HCT116 (cell line): ENCODE results near the gene MRPS23. TPM values are rescaled to one million over a fixed set of nuclear protein-coding genes. Genes with fewer than 3 reads are reported as not detected.

Experiments
- ATAC-seq: fragments of 200-7000 bp; cut with Tn5 transposase; 2 replicates; pipeline ENCODE4 v1.9.1; 2020; ENCODE audit warnings: mild to moderate bottlenecking, moderate library complexity
- BruUV-seq: library from RNA; stranded (reverse); fragments of 400-500 nt; replicated peaks from 2 replicates; lab custom pipeline; 2021; lab: Mats Ljungman, UMichigan
- CTCF ChIA-PET: fragments of 300-600 bp; sonication (Branson Sonifier 250); formaldehyde crosslinking; loops from one replicate; lab custom pipeline; 2021; ENCODE audit warnings: antibody characterized with exemption; lab: Charles Lee
- POLR2A ChIA-PET: fragments of 300-600, 350-600 bp; sonication (Branson Sonifier 250); formaldehyde crosslinking; loops from one replicate; lab custom pipeline; 2021; ENCODE audit warnings: antibody characterized with exemption; lab: Charles Lee
- RAD21 ChIA-PET, 2 experiments: fragments of 300-600 bp; sonication (Branson Sonifier 250); formaldehyde crosslinking; loops; one replicate each; lab custom pipeline; 2023; ENCODE audit warnings: low total read pairs in 2 of 2; ENCODE audit not compliant: uncharacterized antibody in 2 of 2, unreplicated experiment in 2 of 2, low non-redundant PET in 1 of 2; lab: Charles Lee
- DNase-seq: peaks from one replicate; pipeline ENCODE4 v3.0.0-alpha.2; 2010; ENCODE audit warnings: low read depth, low spot score
- H2AFZ ChIP-seq: fragments of 200-600 bp; shearing (Covaris generic), sonication (generic); 2 replicates; pipeline ENCODE4 v1.6.1; 2017; ENCODE audit warnings: low read depth, mixed run types, mixed read lengths, antibody characterized with exemption, low read length; ENCODE audit not compliant: poor library complexity, severe bottlenecking
- H3K27ac ChIP-seq: 2 replicates; pipeline ENCODE4 v1.5.1; 2012; ENCODE audit warnings: low read depth, low read length
- H3K27me3 ChIP-seq: fragments of 200-600 bp; sonication (generic); 2 replicates; pipeline ENCODE4 v1.6.1; 2016; ENCODE audit warnings: mixed run types, low read length, mixed read lengths; ENCODE audit not compliant: insufficient read depth
- H3K36me3 ChIP-seq, 2 experiments: fragments of 200-500 bp in 1 of 2; fragments of 200-600 bp in 1 of 2; sonication (Bioruptor generic) in 1 of 2; sonication (generic) in 1 of 2; 2 replicates each; pipeline versions ENCODE4 v1.5.1 to v1.6.1; 2014 to 2016; ENCODE audit warnings: low read length in 2 of 2, inconsistent platforms in 1 of 2, mixed read lengths in 1 of 2, mixed run types in 1 of 2; ENCODE audit not compliant: insufficient read depth in 2 of 2, control insufficient read depth in 1 of 2
- H3K4me1 ChIP-seq, 2 experiments: fragments of 200-600 bp in 1 of 2; sonication (generic) in 1 of 2; 2 replicates each; pipeline versions ENCODE4 v1.5.1 to v1.6.1; 2012 to 2017; ENCODE audit warnings: low read length in 2 of 2, inconsistent platforms in 1 of 2, mild to moderate bottlenecking in 1 of 2, mixed read lengths in 1 of 2, mixed run types in 1 of 2, moderate library complexity in 1 of 2; ENCODE audit not compliant: insufficient read depth in 2 of 2, control insufficient read depth in 1 of 2
- H3K4me2 ChIP-seq: fragments of 200-600 bp; sonication (generic); 2 replicates; pipeline ENCODE4 v1.6.1; 2017; ENCODE audit warnings: mixed run types, low read length, mixed read lengths
- H3K4me3 ChIP-seq, 2 experiments: fragments of 200-600 bp in 1 of 2; sonication (generic) in 1 of 2; replicated peaks in 1 of 2; 2 replicates each; pipeline ENCODE4 v1.5.1; 2011 to 2016; ENCODE audit warnings: low read length in 2 of 2, control low read depth in 1 of 2, low read depth in 1 of 2, mild to moderate bottlenecking in 1 of 2, mixed read lengths in 1 of 2, mixed run types in 1 of 2
- H3K79me2 ChIP-seq: fragments of 200-600 bp; sonication (generic); 2 replicates; pipeline ENCODE4 v1.6.1; 2017; ENCODE audit warnings: mild to moderate bottlenecking, mixed run types, low read length, moderate library complexity, mixed read lengths; ENCODE audit not compliant: insufficient read depth
- H3K9ac ChIP-seq: fragments of 200-600 bp; sonication (generic); 2 replicates; pipeline ENCODE4 v1.6.1; 2016; ENCODE audit warnings: low read length, mixed read lengths
- H3K9me2 ChIP-seq: fragments of 200-600 bp; sonication (generic), shearing (Covaris generic); 2 replicates; pipeline ENCODE4 v1.6.1; 2017; ENCODE audit warnings: mixed run types, mild to moderate bottlenecking, moderate library complexity; ENCODE audit not compliant: insufficient read depth
- H3K9me3 ChIP-seq, 2 experiments: fragments of 200-500 bp in 1 of 2; fragments of 200-600 bp in 1 of 2; sonication (Bioruptor generic) in 1 of 2; sonication (generic) in 1 of 2; 2 replicates each; pipeline ENCODE4 v1.6.1; 2014 to 2017; ENCODE audit warnings: low read length in 2 of 2, mixed read lengths in 2 of 2, inconsistent platforms in 1 of 2, low read depth in 1 of 2, mild to moderate bottlenecking in 1 of 2, mixed run types in 1 of 2, moderate library complexity in 1 of 2; ENCODE audit not compliant: control insufficient read depth in 1 of 2, insufficient read depth in 1 of 2
- H4K20me1 ChIP-seq: fragments of 200-600 bp; sonication (generic), shearing (Covaris generic); 2 replicates; pipeline ENCODE4 v1.6.1; 2017; ENCODE audit warnings: mixed run types, mild to moderate bottlenecking, moderate library complexity; ENCODE audit not compliant: insufficient read depth
- CEBPB ChIP-seq: IDR thresholded peaks from 2 replicates; pipeline ENCODE4 v1.6.1; 2012; ENCODE audit warnings: low read depth
- EGR1 ChIP-seq: IDR thresholded peaks from 2 replicates; pipeline ENCODE4 v1.6.1; 2012; ENCODE audit warnings: low read depth
- ELF1 ChIP-seq: IDR thresholded peaks from 2 replicates; pipeline ENCODE4 v1.6.1; 2012; ENCODE audit warnings: low read depth, borderline replicate concordance
- EZH2 ChIP-seq: fragments of 200-600 bp; sonication (generic); IDR thresholded peaks from 2 replicates; pipeline ENCODE4 v1.6.1; 2017; ENCODE audit warnings: antibody characterized with exemption, mixed run types
- EZH2phosphoT487 ChIP-seq: fragments of 200-600 bp; IDR thresholded peaks from 2 replicates; pipeline ENCODE4 v1.6.1; 2018; ENCODE audit warnings: antibody characterized with exemption, borderline replicate concordance
- FOSL1 ChIP-seq: IDR thresholded peaks from 2 replicates; pipeline ENCODE4 v1.6.1; 2012; ENCODE audit warnings: low read depth
- JUND ChIP-seq: IDR thresholded peaks from 2 replicates; pipeline ENCODE4 v1.6.1; 2012
- MAX ChIP-seq: IDR thresholded peaks from 2 replicates; pipeline ENCODE4 v1.6.1; 2012
- RAD21 ChIP-seq: IDR thresholded peaks from 2 replicates; pipeline ENCODE4 v1.6.1; 2012; ENCODE audit warnings: low read depth, mild to moderate bottlenecking
- SIN3A ChIP-seq: IDR thresholded peaks from 2 replicates; pipeline ENCODE4 v1.6.1; 2012; ENCODE audit warnings: low read depth
- TCF7L2 ChIP-seq: IDR thresholded peaks from 2 replicates; pipeline ENCODE4 v1.7.0; 2011; ENCODE audit warnings: borderline replicate concordance, inconsistent platforms; ENCODE audit not compliant: insufficient read depth, insufficient read length; ENCODE audit errors: extremely low read depth
- YY1 ChIP-seq: IDR thresholded peaks from 2 replicates; pipeline ENCODE4 v1.6.1; 2011; ENCODE audit warnings: low read length, low read depth, moderate library complexity, mild to moderate bottlenecking; ENCODE audit not compliant: insufficient replicate concordance; ENCODE audit errors: extremely low read depth
- ZFX ChIP-seq: fragments of 450-650 bp; IDR thresholded peaks from 2 replicates; pipeline ENCODE4 v1.6.1; 2017
- ZNF274 ChIP-seq: fragments of 200-500 bp; sonication (Bioruptor generic); IDR thresholded peaks from 2 replicates; pipeline ENCODE4 v1.6.1; 2014; ENCODE audit warnings: mild to moderate bottlenecking, low read depth, low read length, inconsistent platforms
- intact Hi-C: fragments of 100-400 bp; cut with micrococcal nuclease; formaldehyde crosslinking; loops from 2 replicates; pipeline ENCODE4 v1.10.0; 2022
- total RNA-seq: library from RNA; stranded (reverse); gene quantifications from one replicate; pipeline ENCODE4 v1.2.1, GENCODE V29; 2021; ENCODE audit not compliant: unreplicated experiment
- TF ChIP-seq, protein P1 (sequence below): IDR thresholded peaks from 2 replicates; pipeline ENCODE4 v1.6.1; 2012

Gene MRPS23
- total RNA-seq, 1 experiment from 2014 or later, result 109 TPM

DNA sequence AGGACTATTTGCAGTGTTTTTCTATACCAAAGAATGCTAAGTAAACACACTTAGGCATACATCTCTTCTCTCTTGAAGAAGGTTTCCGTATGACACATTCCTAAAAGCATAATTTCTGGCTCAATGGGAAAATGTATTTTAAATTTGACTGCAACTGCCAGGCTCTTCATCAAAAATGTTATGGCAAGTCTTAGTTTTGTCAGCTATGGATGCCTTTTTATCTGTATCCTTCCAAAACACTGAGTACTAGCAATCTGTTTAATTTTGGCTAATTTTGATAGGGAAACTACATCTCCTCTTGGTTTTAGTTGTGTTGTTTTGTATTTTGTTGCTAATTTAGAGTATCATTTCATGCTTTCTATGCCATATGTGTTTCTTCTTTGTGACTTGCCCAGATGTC, 35.4 kb downstream of the MRPS23 start:
- CTCF ChIA-PET, result interaction anchor here (3.6 kb wide), 1 partner anchor 19 kb away, joined by 13 read pairs; no protein-coding TSS in a partner anchor
- Histone ChIP-seq H3K4me1 (no peaks in the 10 kb centered on the region), H4K20me1 (no peaks in the 10 kb centered on the region), H3K27me3 (peaks cover 8% of the 10 kb centered on the region), H3K9ac (no peak overlapping the region), H3K36me3 (no peaks in the 10 kb centered on the region), H3K9me3 (no peaks in the 10 kb centered on the region), H3K79me2 (no peaks in the 10 kb centered on the region), H2AFZ (no peak overlapping the region), H3K9me2 (no peaks in the 10 kb centered on the region), H3K27ac (no peak overlapping the region), H3K4me2 (no peak overlapping the region), H3K4me3 (no peak overlapping the region)
- no peak for DNase-seq
- ATAC-seq, result no peak
- intact Hi-C loops, result no loop called here
- TF ChIP-seq RAD21 (no peak), TCF7L2 (no peak), JUND (no peak), ZFX (no peak), EGR1 (no peak), MAX (no peak), CEBPB (no peak), YY1 (no peak), ELF1 (no peak), EZH2 (no peak), ZNF274 (no peak), EZH2phosphoT487 (no peak), FOSL1 (no peak), SIN3A (no peak)
- TF ChIP-seq, protein P1, sequence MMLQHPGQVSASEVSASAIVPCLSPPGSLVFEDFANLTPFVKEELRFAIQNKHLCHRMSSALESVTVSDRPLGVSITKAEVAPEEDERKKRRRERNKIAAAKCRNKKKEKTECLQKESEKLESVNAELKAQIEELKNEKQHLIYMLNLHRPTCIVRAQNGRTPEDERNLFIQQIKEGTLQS, result no peak
- POLR2A ChIA-PET, result no interaction called here
- RAD21 ChIA-PET, result no interaction called here
- BruUV-seq, result no TSS peak
